Type B pancreatic cell (in vitro differentiated cells): ENCODE results near the gene YDJC. TPM values are rescaled to one million over a fixed set of nuclear protein-coding genes. Genes with fewer than 3 reads are reported as not detected.
"Not testable (repeated sequence)": the region's sequence is repeated elsewhere in the genome, so short reads cannot be mapped to it uniquely, and the experiment has no call there.

Experiments used
- DNase-seq: peaks from one replicate; pipeline ENCODE4 v3.0.0; 2021; ENCODE audit warnings: mixed read lengths; ENCODE audit not compliant: unreplicated experiment; ENCODE audit errors: extremely low spot score
- H3K27ac Mint-ChIP-seq: 2 replicates; pipeline ENCODE4 v1.8.0; 2021; ENCODE audit warnings: mild to moderate bottlenecking, mixed read lengths
- H3K27me3 Mint-ChIP-seq: 2 replicates; pipeline ENCODE4 v1.8.0; 2021; ENCODE audit warnings: mixed read lengths
- H3K36me3 Mint-ChIP-seq: 2 replicates; pipeline ENCODE4 v1.8.0; 2021; ENCODE audit warnings: mixed read lengths
- H3K4me1 Mint-ChIP-seq: one replicate; pipeline ENCODE4 v1.8.0; 2021; ENCODE audit warnings: mixed read lengths; ENCODE audit not compliant: unreplicated experiment
- H3K4me3 Mint-ChIP-seq: 2 replicates; pipeline ENCODE4 v1.8.0; 2021; ENCODE audit warnings: mild to moderate bottlenecking, mixed read lengths
- H3K9me3 Mint-ChIP-seq: 2 replicates; pipeline ENCODE4 v1.8.0; 2021; ENCODE audit warnings: mixed read lengths
- CTCF ChIP-seq: fragments of 200-600 bp; sonication (generic); conservative IDR thresholded peaks from 2 replicates; pipeline ENCODE4 v1.5.0; 2021; ENCODE audit warnings: antibody characterized with exemption, mild to moderate bottlenecking
- total RNA-seq: library from RNA; stranded (reverse); gene quantifications from 2 replicates; pipeline ENCODE4 v1.2.1, GENCODE V29; 2021; ENCODE audit warnings: low replicate concordance

Gene YDJC
- total RNA-seq, 1 donor from 2014 or later: 20.7 TPM

- Mint-ChIP-seq H3K4me1 (peaks cover 26% of the 10 kb centered on the region), H3K27me3 (no peaks in the 10 kb centered on the region), H3K9me3 (no peaks in the 10 kb centered on the region), H3K4me3 (peak within 1 kb of the TSS; percentile 90), H3K36me3 (peaks cover 16% of the 10 kb centered on the region), H3K27ac (peak within 1 kb of the TSS; percentile 86)
- peak; percentile 29 for TF ChIP-seq CTCF
- DNase-seq: peak; percentile 98
Measured at GRCh38 chr22:21641789-21642583, 12.2 kb upstream of the YDJC start, which contains the start of gene SDF2L1. SDF2L1 (plus strand) TSS chr22:21642302; CDS start chr22:21642337, 35 bp downstream.

- H3K9me3 Mint-ChIP-seq: no peaks in the 10 kb centered on the region
- H3K27me3 Mint-ChIP-seq: no peaks in the 10 kb centered on the region
- peak; percentile 65 for TF ChIP-seq CTCF
- no peak for DNase-seq
- peak overlapping the region; percentile 90 for H3K4me3 Mint-ChIP-seq
- H3K4me1 Mint-ChIP-seq: peaks cover 20% of the 10 kb centered on the region
- peak overlapping the region; percentile 86 for H3K27ac Mint-ChIP-seq
- H3K36me3 Mint-ChIP-seq: peaks cover 10% of the 10 kb centered on the region
Measured at GRCh38 chr22:21641417-21641788, 11.6 kb upstream of the YDJC start.

GRCh38 chr22:21640810-21641209 lies 11.0 kb upstream of the YDJC start:
- H3K4me1 Mint-ChIP-seq: peaks cover 19% of the 10 kb centered on the region
- H3K27me3 Mint-ChIP-seq: no peaks in the 10 kb centered on the region
- H3K27ac Mint-ChIP-seq: peak overlapping the region; percentile 86
- H3K36me3 Mint-ChIP-seq: peaks cover 8% of the 10 kb centered on the region
- no peaks in the 10 kb centered on the region for H3K9me3 Mint-ChIP-seq
- DNase-seq: no peak
- no peak for TF ChIP-seq CTCF
- peak overlapping the region; percentile 90 for H3K4me3 Mint-ChIP-seq

GRCh38 chr22:21639359-21639758 lies 9.5 kb upstream of the YDJC start:
- Mint-ChIP-seq H3K9me3 (no peaks in the 10 kb centered on the region), H3K27me3 (no peaks in the 10 kb centered on the region), H3K4me3 (no peak overlapping the region), H3K36me3 (peaks cover 8% of the 10 kb centered on the region), H3K27ac (no peak overlapping the region), H3K4me1 (peaks cover 19% of the 10 kb centered on the region)
- no peak for TF ChIP-seq CTCF
- DNase-seq: no peak

GRCh38 chr22:21637450-21637849 lies 7.6 kb upstream of the YDJC start:
- H3K36me3 Mint-ChIP-seq, H3K9me3 Mint-ChIP-seq, H3K27me3 Mint-ChIP-seq, H3K27ac Mint-ChIP-seq, DNase-seq, H3K4me1 Mint-ChIP-seq, H3K4me3 Mint-ChIP-seq: not testable (repeated sequence)

GRCh38 chr22:21636629-21637218 lies 6.9 kb upstream of the YDJC start:
- no peaks in the 10 kb centered on the region for H3K27me3 Mint-ChIP-seq
- H3K36me3 Mint-ChIP-seq: no peaks in the 10 kb centered on the region
- H3K4me3 Mint-ChIP-seq: no peak overlapping the region
- H3K9me3 Mint-ChIP-seq: no peaks in the 10 kb centered on the region
- peaks cover 9% of the 10 kb centered on the region for H3K4me1 Mint-ChIP-seq
- no peak for DNase-seq
- TF ChIP-seq CTCF: no peak
- H3K27ac Mint-ChIP-seq: no peak overlapping the region
